CD14-positive monocyte (primary cell): ENCODE measurements around the gene SLC35B1. TPM values are rescaled to one million over a fixed set of nuclear protein-coding genes. Genes with fewer than 3 reads are reported as not detected.

ENCODE experiments used
- DNase-seq, 3 donors: peaks; one replicate each; pipeline ENCODE4 v3.0.0-alpha.2; 2011 to 2022
- H2AFZ ChIP-seq: 2 replicates; pipeline ENCODE4 v1.6.0; 2012; ENCODE audit warnings: mild to moderate bottlenecking, low read depth, low read length, inconsistent platforms; ENCODE audit not compliant: insufficient read depth, poor library complexity, severe bottlenecking
- H3K27ac ChIP-seq, 2 donors: 1 replicate in 1 of 2; 2 replicates in 1 of 2; pipeline ENCODE4 v1.5.1; 2012 to 2013; ENCODE audit warnings: low read length in 2 of 2, control low read depth in 1 of 2, inconsistent platforms in 1 of 2, low read depth in 1 of 2, mild to moderate bottlenecking in 1 of 2
- H3K27me3 ChIP-seq, 2 donors: one replicate each; pipeline versions ENCODE4 v1.6.0 to v1.6.1; 2011 to 2013; ENCODE audit warnings: low read length in 2 of 2; ENCODE audit not compliant: control insufficient read depth in 2 of 2, insufficient read depth in 2 of 2
- H3K36me3 ChIP-seq, 2 donors: replicated peaks in 1 of 2; 1 replicate in 1 of 2; 2 replicates in 1 of 2; pipeline versions ENCODE4 v1.5.1 to v1.6.1; 2012 to 2013; ENCODE audit warnings: low read length in 2 of 2, control low read depth in 1 of 2, inconsistent platforms in 1 of 2, mild to moderate bottlenecking in 1 of 2; ENCODE audit not compliant: insufficient read depth in 2 of 2, control insufficient read depth in 1 of 2
- H3K4me1 ChIP-seq, 2 donors: 1 replicate in 1 of 2; 2 replicates in 1 of 2; pipeline versions ENCODE4 v1.5.1 to v1.6.1; 2012 to 2013; ENCODE audit warnings: low read length in 2 of 2, control low read depth in 1 of 2, inconsistent platforms in 1 of 2, mild to moderate bottlenecking in 1 of 2, moderate library complexity in 1 of 2; ENCODE audit not compliant: insufficient read depth in 2 of 2, control insufficient read depth in 1 of 2
- H3K4me2 ChIP-seq: replicated peaks from 2 replicates; pipeline ENCODE3; 2012; ENCODE audit warnings: low read length, moderate library complexity, mild to moderate bottlenecking; ENCODE audit not compliant: poor library complexity, severe bottlenecking; ENCODE audit errors: extremely low read depth
- H3K4me3 ChIP-seq, 3 experiments: fragments of 200-600 bp in 1 of 3; sonication (generic) in 1 of 3; replicated peaks in 1 of 3; 1 replicate in 2 of 3; 2 replicates in 1 of 3; pipeline ENCODE4 v1.5.1; 2011 to 2013; ENCODE audit warnings: low read length in 3 of 3, mild to moderate bottlenecking in 3 of 3, control low read depth in 2 of 3, low read depth in 2 of 3, inconsistent platforms in 1 of 3, moderate library complexity in 1 of 3
- H3K79me2 ChIP-seq: 2 replicates; pipeline ENCODE4 v1.6.0; 2012; ENCODE audit warnings: mild to moderate bottlenecking, control low read depth, inconsistent platforms, low read length, moderate library complexity; ENCODE audit not compliant: insufficient read depth
- H3K9ac ChIP-seq: 2 replicates; pipeline ENCODE4 v1.6.0; 2017; ENCODE audit warnings: low read length, mild to moderate bottlenecking; ENCODE audit not compliant: insufficient read depth, poor library complexity, severe bottlenecking
- H3K9me3 ChIP-seq, 2 donors: replicated peaks in 1 of 2; 1 replicate in 1 of 2; 2 replicates in 1 of 2; pipeline versions ENCODE4 v1.5.1 to v1.6.1; 2012 to 2013; ENCODE audit warnings: low read length in 2 of 2, control low read depth in 1 of 2; ENCODE audit not compliant: control insufficient read depth in 1 of 2, insufficient read depth in 1 of 2
- H4K20me1 ChIP-seq: 2 replicates; pipeline ENCODE4 v1.6.0; 2012; ENCODE audit warnings: mild to moderate bottlenecking, low read length, control low read depth, moderate library complexity; ENCODE audit not compliant: insufficient read depth
- H3K27ac Mint-ChIP-seq, 7 donors: one replicate each; pipeline ENCODE4 v1.8.0; 2020; ENCODE audit warnings: mild to moderate bottlenecking in 7 of 7, mixed read lengths in 7 of 7, moderate library complexity in 6 of 7, inconsistent platforms in 2 of 7
- H3K27me3 Mint-ChIP-seq, 3 donors: one replicate each; pipeline ENCODE4 v1.8.0; 2021 to 2022; ENCODE audit warnings: low read depth in 3 of 3, mild to moderate bottlenecking in 3 of 3, mixed read lengths in 3 of 3, moderate library complexity in 3 of 3, inconsistent platforms in 1 of 3
- H3K36me3 Mint-ChIP-seq, 2 donors: one replicate each; pipeline ENCODE4 v1.8.0; 2020; ENCODE audit warnings: mixed read lengths in 2 of 2, inconsistent platforms in 1 of 2, mild to moderate bottlenecking in 1 of 2
- H3K4me1 Mint-ChIP-seq: one replicate; pipeline ENCODE4 v1.8.0; 2020; ENCODE audit warnings: mild to moderate bottlenecking, mixed read lengths
- H3K4me3 Mint-ChIP-seq, 2 donors: one replicate each; pipeline ENCODE4 v1.8.0; 2020; ENCODE audit warnings: mild to moderate bottlenecking in 2 of 2, mixed read lengths in 2 of 2, moderate library complexity in 1 of 2
- H3K9me3 Mint-ChIP-seq, 7 donors: one replicate each; pipeline ENCODE4 v1.8.0; 2020 to 2022; ENCODE audit warnings: mixed read lengths in 7 of 7, mild to moderate bottlenecking in 6 of 7, moderate library complexity in 6 of 7, inconsistent platforms in 2 of 7
- CTCF ChIP-seq: fragments of 200-600 bp; IDR thresholded peaks from one replicate; pipeline ENCODE4 v1.8.0; 2022; ENCODE audit warnings: antibody characterized with exemption, mild to moderate bottlenecking
- WGBS: methylation state at CpG from one replicate; pipeline ENCODE4 v1.1.5; 2013; ENCODE audit warnings: missing lambda C conversion rate; ENCODE audit not compliant: insufficient coverage; 5-methylcytosine and 5-hydroxymethylcytosine counted together
- intact Hi-C, 2 donors: fragments of 100-400 bp; cut with micrococcal nuclease; formaldehyde crosslinking; loops; one replicate each; pipeline versions ENCODE4 v1.15.0 to v1.15.1; 2023
- polyA plus RNA-seq, 3 donors: library from polyadenylated mRNA; depleted of rRNA in 1 of 3; unstranded in 2 of 3; stranded (reverse) in 1 of 3; fragments of 300-500 nt in 2 of 3; fragments of >200 nt in 1 of 3; fragmentation: Illumina TruSeq in 2 of 3; gene quantifications; 1 replicate in 2 of 3; 2 replicates in 1 of 3; pipeline ENCODE4 v1.2.3, GENCODE V29; 2012 to 2021

The SLC35B1 gene
- polyA plus RNA-seq, 3 donors, result 56.0 to 61.0 (median 58.8) TPM

- peaks cover 57 to 66% of the 10 kb centered on the region in 2 donors for H3K36me3 ChIP-seq
- TF ChIP-seq CTCF, result no peak
- no peaks in the 10 kb centered on the region for H3K9me3 Mint-ChIP-seq
- H3K4me2 ChIP-seq, result no peak overlapping the region
- H3K36me3 Mint-ChIP-seq, result peaks cover 61 to 68% of the 10 kb centered on the region in 2 donors
- H3K27ac ChIP-seq, result no peak overlapping the region
- peak overlapping the region in 1 of 7 donors; percentile 51 for H3K27ac Mint-ChIP-seq
- H3K27me3 ChIP-seq, result no peaks in the 10 kb centered on the region
- H3K4me1 ChIP-seq, result peaks cover 23 to 30% of the 10 kb centered on the region in 2 donors
- no peak overlapping the region for H3K4me3 ChIP-seq
- H3K4me1 Mint-ChIP-seq, result peaks cover 31% of the 10 kb centered on the region
- H2AFZ ChIP-seq, result no peak overlapping the region
- intact Hi-C loops, result loop anchor here in 1 of 2 donors (5.0 kb wide), 1 partner anchor 37 kb away; no protein-coding TSS in a partner anchor
- no peak overlapping the region for H3K4me3 Mint-ChIP-seq
- H3K9ac ChIP-seq, result no peak overlapping the region
- H4K20me1 ChIP-seq, result no peaks in the 10 kb centered on the region
- H3K9me3 ChIP-seq, result no peaks in the 10 kb centered on the region
- no peaks in the 10 kb centered on the region for H3K27me3 Mint-ChIP-seq
- DNase-seq, result no peak
- peaks cover 22% of the 10 kb centered on the region for H3K79me2 ChIP-seq
Measured at GRCh38 chr17:49705254-49705653, 2.5 kb downstream of the SLC35B1 start.

GRCh38 chr17:49703557-49704277, 4.0 kb downstream of the SLC35B1 start:
- peaks cover 67 to 74% of the 10 kb centered on the region in 2 donors for H3K36me3 Mint-ChIP-seq
- DNase-seq, result peak in 1 of 3 donors; percentile 11

More at GRCh38 chr17:49703557-49704277, 4.0 kb downstream of the SLC35B1 start:
- Histone ChIP-seq H3K4me1 (peaks cover 17 to 20% of the 10 kb centered on the region in 2 donors), H3K4me2 (no peak overlapping the region), H4K20me1 (no peaks in the 10 kb centered on the region), H3K4me3 (no peak overlapping the region), H3K27ac (peak overlapping the region in 1 of 2 donors; percentile 10), H3K9ac (no peak overlapping the region), H3K79me2 (peaks cover 22% of the 10 kb centered on the region), H3K36me3 (peaks cover 60 to 74% of the 10 kb centered on the region in 2 donors), H2AFZ (no peak overlapping the region), H3K9me3 (no peaks in the 10 kb centered on the region), H3K27me3 (no peaks in the 10 kb centered on the region)
- peak; percentile 21 for TF ChIP-seq CTCF
- Mint-ChIP-seq H3K4me3 (no peak overlapping the region), H3K27me3 (no peaks in the 10 kb centered on the region), H3K27ac (peak overlapping the region in 1 of 7 donors; percentile 2), H3K9me3 (no peaks in the 10 kb centered on the region), H3K4me1 (peaks cover 24% of the 10 kb centered on the region)
- intact Hi-C loops, result no loop called here
- 54% methylated on average over 3 of the region's 6 CpGs for WGBS
